ENCODE measurements around the gene ANAPC13. TPM values are rescaled to one million over a fixed set of nuclear protein-coding genes. Genes with fewer than 3 reads are reported as not detected.

Gene ANAPC13
- total and polyA plus RNA-seq, 2 experiments from 2014 or later = 108 to 197 TPM

GRCh38 chr3:134460965-134461364, 24.8 kb downstream of the ANAPC13 start:
- H3F3A ChIP-seq (ENCODE audit: insufficient read depth) = peaks cover 43% of the 10 kb centered on the region
- H3K79me2 ChIP-seq (ENCODE audit: insufficient read depth) = no peaks in the 10 kb centered on the region
- no peaks in the 10 kb centered on the region for H3K27me3 ChIP-seq (replicated peaks; ENCODE audit: insufficient read depth)
- H3K4me3 ChIP-seq = peak overlapping the region; percentile 41
- peaks cover 67% of the 10 kb centered on the region for H3K4me1 ChIP-seq (ENCODE audit: insufficient read depth)
- peak overlapping the region; percentile 92 for H3K9ac ChIP-seq
- H3K9me2 ChIP-seq (ENCODE audit: insufficient read depth) = no peaks in the 10 kb centered on the region
- peak; percentile 97 for DNase-seq
- in situ Hi-C loops (cut with MboI) = no loop called here
- H3K4me2 ChIP-seq (ENCODE audit: unreplicated experiment) = peak overlapping the region; percentile 72
- H2AFZ ChIP-seq = no peak overlapping the region
- H3K36me3 ChIP-seq (ENCODE audit: low read depth) = no peaks in the 10 kb centered on the region
- TF ChIP-seq EZH2 (IDR thresholded peaks at IDR 0.05; ENCODE audit: insufficient read depth, poor library complexity, severe bottlenecking) = no peak
- TF ChIP-seq EZH2phosphoT487 (IDR thresholded peaks at IDR 0.05; ENCODE audit: insufficient read depth, low read depth) = no peak
- no peaks in the 10 kb centered on the region for H4K20me1 ChIP-seq (ENCODE audit: insufficient read depth)
- WGBS, 2 experiments (ENCODE audit: low coverage in 1 of 2, low lambda C conversion rate in 2 of 2, missing lambda C conversion rate in 2 of 2) = 0 to 3% methylated on average over 2 of the region's 2 CpGs
- peak overlapping the region; percentile 100 for H3K27ac ChIP-seq
- no peaks in the 10 kb centered on the region for H3K9me3 ChIP-seq (ENCODE audit: low read depth)

- H3K36me3 ChIP-seq (ENCODE audit: low read depth) = no peaks in the 10 kb centered on the region
- peaks cover 41% of the 10 kb centered on the region for H3F3A ChIP-seq (ENCODE audit: insufficient read depth)
- 95 to 97% methylated on average over 4 of the region's 4 CpGs for WGBS, 2 experiments (ENCODE audit: low coverage in 1 of 2, low lambda C conversion rate in 2 of 2, missing lambda C conversion rate in 2 of 2)
- no peak overlapping the region for H3K4me2 ChIP-seq (ENCODE audit: unreplicated experiment)
- H3K27me3 ChIP-seq (replicated peaks; ENCODE audit: insufficient read depth) = no peaks in the 10 kb centered on the region
- DNase-seq = no peak
- no peak overlapping the region for H2AFZ ChIP-seq
- no peaks in the 10 kb centered on the region for H4K20me1 ChIP-seq (ENCODE audit: insufficient read depth)
- TF ChIP-seq EZH2 (IDR thresholded peaks at IDR 0.05; ENCODE audit: insufficient read depth, poor library complexity, severe bottlenecking) (no peak), EZH2phosphoT487 (IDR thresholded peaks at IDR 0.05; ENCODE audit: insufficient read depth, low read depth) (no peak)
- in situ Hi-C loops (cut with MboI) = no loop called here
- no peaks in the 10 kb centered on the region for H3K9me2 ChIP-seq (ENCODE audit: insufficient read depth)
- H3K79me2 ChIP-seq (ENCODE audit: insufficient read depth) = no peaks in the 10 kb centered on the region
- H3K27ac ChIP-seq = peak overlapping the region; percentile 100
- H3K4me3 ChIP-seq = no peak overlapping the region
- peaks cover 54% of the 10 kb centered on the region for H3K4me1 ChIP-seq (ENCODE audit: insufficient read depth)
- H3K9me3 ChIP-seq (ENCODE audit: low read depth) = no peaks in the 10 kb centered on the region
- H3K9ac ChIP-seq = no peak overlapping the region
Measured at GRCh38 chr3:134459562-134459961, 26.2 kb downstream of the ANAPC13 start.

GRCh38 chr3:134458406-134458945, 27.3 kb downstream of the ANAPC13 start:
- Histone ChIP-seq H4K20me1 (ENCODE audit: insufficient read depth) (no peaks in the 10 kb centered on the region), H3K9me2 (ENCODE audit: insufficient read depth) (no peaks in the 10 kb centered on the region), H3K27me3 (replicated peaks; ENCODE audit: insufficient read depth) (no peaks in the 10 kb centered on the region), H3K9ac (no peak overlapping the region), H3K4me3 (no peak overlapping the region), H2AFZ (no peak overlapping the region), H3K36me3 (ENCODE audit: low read depth) (no peaks in the 10 kb centered on the region), H3K4me2 (ENCODE audit: unreplicated experiment) (no peak overlapping the region), H3F3A (ENCODE audit: insufficient read depth) (peaks cover 35% of the 10 kb centered on the region), H3K9me3 (ENCODE audit: low read depth) (no peaks in the 10 kb centered on the region), H3K27ac (no peak overlapping the region), H3K4me1 (ENCODE audit: insufficient read depth) (peaks cover 47% of the 10 kb centered on the region), H3K79me2 (ENCODE audit: insufficient read depth) (no peaks in the 10 kb centered on the region)
- 84 to 87% methylated on average over 10 of the region's 10 CpGs for WGBS, 2 experiments (ENCODE audit: low coverage in 1 of 2, low lambda C conversion rate in 2 of 2, missing lambda C conversion rate in 2 of 2)
- in situ Hi-C loops (cut with MboI) = no loop called here
- DNase-seq = no peak
- no peak for TF ChIP-seq EZH2 (IDR thresholded peaks at IDR 0.05; ENCODE audit: insufficient read depth, poor library complexity, severe bottlenecking)
- no peak for TF ChIP-seq EZH2phosphoT487 (IDR thresholded peaks at IDR 0.05; ENCODE audit: insufficient read depth, low read depth)

GRCh38 chr3:134457376-134458074, 28.3 kb downstream of the ANAPC13 start:
- no peak for TF ChIP-seq EZH2phosphoT487 (IDR thresholded peaks at IDR 0.05; ENCODE audit: insufficient read depth, low read depth)
- H3K27ac ChIP-seq = peak overlapping the region; percentile 11
- H3K4me2 ChIP-seq (ENCODE audit: unreplicated experiment) = peak overlapping the region; percentile 40
- H3K79me2 ChIP-seq (ENCODE audit: insufficient read depth) = no peaks in the 10 kb centered on the region
- no peaks in the 10 kb centered on the region for H4K20me1 ChIP-seq (ENCODE audit: insufficient read depth)
- peak; percentile 45 for DNase-seq
- H3K9me3 ChIP-seq (ENCODE audit: low read depth) = no peaks in the 10 kb centered on the region
- peak overlapping the region; percentile 27 for H3K9ac ChIP-seq
- H2AFZ ChIP-seq = peak overlapping the region; percentile 61
- H3K4me1 ChIP-seq (ENCODE audit: insufficient read depth) = peaks cover 38% of the 10 kb centered on the region
- no peaks in the 10 kb centered on the region for H3K36me3 ChIP-seq (ENCODE audit: low read depth)
- no peaks in the 10 kb centered on the region for H3K27me3 ChIP-seq (replicated peaks; ENCODE audit: insufficient read depth)
- in situ Hi-C loops (cut with MboI) = no loop called here
- peaks cover 25% of the 10 kb centered on the region for H3F3A ChIP-seq (ENCODE audit: insufficient read depth)
- H3K9me2 ChIP-seq (ENCODE audit: insufficient read depth) = no peaks in the 10 kb centered on the region
- 32 to 34% methylated on average over 9 of the region's 9 CpGs for WGBS, 2 experiments (ENCODE audit: low coverage in 1 of 2, low lambda C conversion rate in 2 of 2, missing lambda C conversion rate in 2 of 2)
- H3K4me3 ChIP-seq = no peak overlapping the region
